Caki2 (cell line): ENCODE results near the gene TOMM20. TPM values are rescaled to one million over a fixed set of nuclear protein-coding genes. Genes with fewer than 3 reads are reported as not detected.
"Not testable (repeated sequence)": the region's sequence is repeated elsewhere in the genome, so short reads cannot be mapped to it uniquely, and the experiment has no call there.

ENCODE experiments used
- DNase-seq: peaks from one replicate; pipeline ENCODE4 v3.0.0-alpha.2; 2015; ENCODE audit warnings: low read depth
- in situ Hi-C: cut with HindIII; loops from 2 replicates; pipeline ENCODE4 v1.10.0; 2016; ENCODE audit warnings: low sequenced_read_pairs, low pct_unique_long_range_greater_than_20kb, mixed read lengths
- total RNA-seq: library from RNA; depleted of rRNA; stranded (reverse); fragments of >200 nt; shearing (Covaris generic); gene quantifications from 2 replicates; pipeline ENCODE4 v1.2.3, GENCODE V29; 2014; ENCODE audit warnings: low replicate concordance

TOMM20 gene
- total RNA-seq, 1 experiment from 2014 or later: 111 TPM

GRCh38 chr1:235074523-235075047 is 54.1 kb downstream of the TOMM20 start:
- DNase-seq: peak; percentile 69
- in situ Hi-C loops: loop anchor here (5.0 to 25.0 kb wide), 2 partner anchors 97 to 462 kb away; partner anchors contain the start of gene IRF2BP2

- in situ Hi-C loops: loop anchor here (25.0 kb wide), 1 partner anchor 462 kb away; the partner anchor contains the start of gene IRF2BP2
Measured at GRCh38 chr1:235073968-235074522, 54.6 kb downstream of the TOMM20 start.

GRCh38 chr1:235073331-235073967 is 55.2 kb downstream of the TOMM20 start:
- in situ Hi-C loops: loop anchor here (25.0 kb wide), 1 partner anchor 461 kb away; the partner anchor contains the start of gene IRF2BP2
- DNase-seq: no peak

More at GRCh38 chr1:235073968-235074522, 54.6 kb downstream of the TOMM20 start:
- DNase-seq: no peak

- in situ Hi-C loops: loop anchor here (25.0 kb wide), 1 partner anchor 460 kb away; the partner anchor contains the start of gene IRF2BP2
- DNase-seq: not testable (repeated sequence)
Measured at GRCh38 chr1:235072577-235072976, 56.1 kb downstream of the TOMM20 start.

- in situ Hi-C loops: loop anchor here (25.0 kb wide), 1 partner anchor 460 kb away; the partner anchor contains the start of gene IRF2BP2
- no peak for DNase-seq
Measured at GRCh38 chr1:235072096-235072495, 56.5 kb downstream of the TOMM20 start.

- DNase-seq: no peak
- in situ Hi-C loops: loop anchor here (25.0 kb wide), 1 partner anchor 459 kb away; the partner anchor contains the start of gene IRF2BP2
Measured at GRCh38 chr1:235070819-235071218, 57.8 kb downstream of the TOMM20 start.

- in situ Hi-C loops: loop anchor here (25.0 kb wide), 1 partner anchor 458 kb away; the partner anchor contains the start of gene IRF2BP2
Measured at GRCh38 chr1:235069577-235070563, 58.8 kb downstream of the TOMM20 start.

GRCh38 chr1:235069176-235069575 is 59.5 kb downstream of the TOMM20 start:
- in situ Hi-C loops: loop anchor here (25.0 kb wide), 1 partner anchor 457 kb away; the partner anchor contains the start of gene IRF2BP2
- DNase-seq: peak; percentile 64

More at GRCh38 chr1:235069577-235070563, 58.8 kb downstream of the TOMM20 start:
- peak; percentile 89 for DNase-seq

GRCh38 chr1:235068158-235069121 is 60.2 kb downstream of the TOMM20 start:
- in situ Hi-C loops: loop anchor here (25.0 kb wide), 1 partner anchor 456 kb away; the partner anchor contains the start of gene IRF2BP2
- peak; percentile 91 for DNase-seq

GRCh38 chr1:235067396-235068157 is 61.1 kb downstream of the TOMM20 start:
- in situ Hi-C loops: loop anchor here (25.0 kb wide), 1 partner anchor 455 kb away; the partner anchor contains the start of gene IRF2BP2
- peak; percentile 98 for DNase-seq

- DNase-seq: no peak
- in situ Hi-C loops: loop anchor here (25.0 kb wide), 1 partner anchor 451 kb away; the partner anchor contains the start of gene IRF2BP2
Measured at GRCh38 chr1:235063068-235063765, 65.4 kb downstream of the TOMM20 start.

GRCh38 chr1:235060607-235061470 is 67.8 kb downstream of the TOMM20 start:
- DNase-seq: no peak
- in situ Hi-C loops: loop anchor here (25.0 kb wide), 1 partner anchor 449 kb away; the partner anchor contains the start of gene IRF2BP2
